ENCODE data around the gene ST8SIA1. TPM values are rescaled to one million over a fixed set of nuclear protein-coding genes. Genes with fewer than 3 reads are reported as not detected.

The ST8SIA1 gene
- total RNA-seq, 2 donors from 2014 or later: 1.2 to 2.7 TPM

- intact Hi-C loops (cut with DNase I): no loop called here
- no peaks in the 10 kb centered on the region for H3K4me1 ChIP-seq
- no peaks in the 10 kb centered on the region for H3K9me3 ChIP-seq
- no peak overlapping the region for H3K9ac ChIP-seq (ENCODE audit: low read depth in 2 of 2, low read length in 2 of 2)
- no peak overlapping the region for H3K4me3 ChIP-seq
- DNase-seq: no peak
- no peaks in the 10 kb centered on the region for H3K27me3 ChIP-seq
- no peaks in the 10 kb centered on the region for H3K36me3 ChIP-seq
- no peak for TF ChIP-seq CTCF (IDR thresholded peaks at IDR 0.05)
- H3K27ac ChIP-seq: no peak overlapping the region
Measured at GRCh38 chr12:22196236-22196635, 138.3 kb downstream of the ST8SIA1 start.

GRCh38 chr12:22190969-22191368 is 143.5 kb downstream of the ST8SIA1 start:
- TF ChIP-seq CTCF (IDR thresholded peaks at IDR 0.05): no peak
- intact Hi-C loops (cut with DNase I): no loop called here
- no peak overlapping the region for H3K9ac ChIP-seq (ENCODE audit: low read depth in 2 of 2, low read length in 2 of 2)
- H3K4me3 ChIP-seq: no peak overlapping the region
- no peaks in the 10 kb centered on the region for H3K9me3 ChIP-seq
- H3K4me1 ChIP-seq: no peaks in the 10 kb centered on the region
- H3K27me3 ChIP-seq: no peaks in the 10 kb centered on the region
- no peak for DNase-seq
- no peaks in the 10 kb centered on the region for H3K36me3 ChIP-seq
- H3K27ac ChIP-seq: no peak overlapping the region

GRCh38 chr12:22188431-22188830 is 146.1 kb downstream of the ST8SIA1 start:
- no peak for TF ChIP-seq CTCF (IDR thresholded peaks at IDR 0.05)
- no peak overlapping the region for H3K9ac ChIP-seq (ENCODE audit: low read depth in 2 of 2, low read length in 2 of 2)
- no peaks in the 10 kb centered on the region for H3K4me1 ChIP-seq
- no peak overlapping the region for H3K4me3 ChIP-seq
- no peak for DNase-seq
- intact Hi-C loops (cut with DNase I): no loop called here
- no peaks in the 10 kb centered on the region for H3K9me3 ChIP-seq
- H3K27me3 ChIP-seq: no peaks in the 10 kb centered on the region
- no peak overlapping the region for H3K27ac ChIP-seq
- H3K36me3 ChIP-seq: no peaks in the 10 kb centered on the region

GRCh38 chr12:22180705-22181104 is 153.8 kb downstream of the ST8SIA1 start:
- DNase-seq: no peak
- H3K27ac ChIP-seq: no peak overlapping the region
- no peaks in the 10 kb centered on the region for H3K36me3 ChIP-seq
- H3K9ac ChIP-seq (ENCODE audit: low read depth in 2 of 2, low read length in 2 of 2): no peak overlapping the region
- intact Hi-C loops (cut with DNase I): no loop called here
- no peaks in the 10 kb centered on the region for H3K4me1 ChIP-seq
- no peaks in the 10 kb centered on the region for H3K27me3 ChIP-seq
- no peaks in the 10 kb centered on the region for H3K9me3 ChIP-seq
- H3K4me3 ChIP-seq: no peak overlapping the region
- TF ChIP-seq CTCF (IDR thresholded peaks at IDR 0.05): no peak

GRCh38 chr12:22173177-22173576 is 161.3 kb downstream of the ST8SIA1 start:
- no peak for TF ChIP-seq CTCF (IDR thresholded peaks at IDR 0.05)
- Histone ChIP-seq H3K9ac (ENCODE audit: low read depth in 2 of 2, low read length in 2 of 2) (no peak overlapping the region), H3K4me1 (no peaks in the 10 kb centered on the region), H3K27ac (no peak overlapping the region), H3K27me3 (no peaks in the 10 kb centered on the region), H3K9me3 (no peaks in the 10 kb centered on the region), H3K4me3 (no peak overlapping the region), H3K36me3 (no peaks in the 10 kb centered on the region)
- intact Hi-C loops (cut with DNase I): no loop called here
- no peak for DNase-seq

- no peak overlapping the region for H3K27ac ChIP-seq
- TF ChIP-seq CTCF (IDR thresholded peaks at IDR 0.05): no peak
- H3K9me3 ChIP-seq: no peaks in the 10 kb centered on the region
- intact Hi-C loops (cut with DNase I): no loop called here
- no peaks in the 10 kb centered on the region for H3K36me3 ChIP-seq
- no peak for DNase-seq
- H3K9ac ChIP-seq (ENCODE audit: low read depth in 2 of 2, low read length in 2 of 2): no peak overlapping the region
- no peak overlapping the region for H3K4me3 ChIP-seq
- H3K27me3 ChIP-seq: no peaks in the 10 kb centered on the region
- no peaks in the 10 kb centered on the region for H3K4me1 ChIP-seq
Measured at GRCh38 chr12:22172501-22172900, 162.0 kb downstream of the ST8SIA1 start.
